T-helper 2 cell (primary cell): ENCODE data around the gene RNASEH1.

Source experiments
- DNase-seq, 5 experiments: peaks; one replicate each; pipeline versions ENCODE4 v3.0.0 to v3.0.0-alpha.2; 2012 to 2022
- total RNA-seq, 2 donors: gene quantifications; one replicate each; lab custom pipeline; 2026; lab: John Stamatoyannopoulos, UW

RNASEH1 gene, protein sequence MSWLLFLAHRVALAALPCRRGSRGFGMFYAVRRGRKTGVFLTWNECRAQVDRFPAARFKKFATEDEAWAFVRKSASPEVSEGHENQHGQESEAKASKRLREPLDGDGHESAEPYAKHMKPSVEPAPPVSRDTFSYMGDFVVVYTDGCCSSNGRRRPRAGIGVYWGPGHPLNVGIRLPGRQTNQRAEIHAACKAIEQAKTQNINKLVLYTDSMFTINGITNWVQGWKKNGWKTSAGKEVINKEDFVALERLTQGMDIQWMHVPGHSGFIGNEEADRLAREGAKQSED
- total RNA-seq = 25.9 to 27.5 reads per million in 2 donors

DNA sequence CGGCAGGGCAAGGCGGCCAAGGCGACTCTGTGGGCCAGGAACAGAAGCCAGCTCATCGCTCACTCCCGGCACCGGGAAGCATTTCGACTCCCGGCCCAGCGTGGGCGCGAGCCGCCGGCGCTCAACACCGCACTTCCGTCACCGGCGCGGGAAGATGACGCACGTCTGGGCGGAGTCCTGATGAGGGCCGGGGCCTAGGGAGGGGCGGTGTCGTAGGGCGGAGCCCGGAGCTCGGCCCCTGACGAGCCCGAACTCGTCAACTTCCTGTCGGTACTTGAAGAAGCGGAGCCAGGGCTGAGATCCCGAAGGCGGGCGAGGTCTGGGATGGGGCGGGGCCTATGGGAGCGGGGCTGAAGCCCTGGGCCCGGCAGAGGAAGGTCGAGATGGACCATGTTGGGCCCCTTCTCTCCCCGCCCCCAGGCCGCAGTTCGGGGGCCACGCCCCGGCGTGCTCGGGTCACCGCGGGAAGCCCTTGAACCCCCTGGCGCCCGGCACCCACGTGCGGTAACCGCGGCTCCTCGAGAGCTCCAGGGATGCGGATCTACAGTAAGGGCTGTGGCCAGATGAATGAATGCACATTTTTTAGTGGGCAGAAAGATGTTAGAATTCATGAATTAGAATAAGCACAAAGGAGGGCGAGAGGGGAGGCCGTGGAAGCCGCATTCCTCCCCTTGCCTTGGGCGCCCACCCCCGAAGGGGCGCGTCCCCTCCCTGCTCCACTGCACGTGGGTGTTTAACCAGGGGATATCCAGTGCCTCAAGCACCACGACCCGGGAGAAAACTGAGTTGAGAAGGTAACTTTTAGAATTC, at the start of gene RNASEH1:
RNASEH1 (minus strand) TSS at position 129 of the 810 bp plus-strand sequence; CDS start at position 56, 73 bp downstream.
- DNase-seq = peak; percentile 95 to 99 (median 97)

GRCh38 chr2:3606370-3607201, 48.5 kb upstream of the RNASEH1 start:
- no peak for DNase-seq

DNA sequence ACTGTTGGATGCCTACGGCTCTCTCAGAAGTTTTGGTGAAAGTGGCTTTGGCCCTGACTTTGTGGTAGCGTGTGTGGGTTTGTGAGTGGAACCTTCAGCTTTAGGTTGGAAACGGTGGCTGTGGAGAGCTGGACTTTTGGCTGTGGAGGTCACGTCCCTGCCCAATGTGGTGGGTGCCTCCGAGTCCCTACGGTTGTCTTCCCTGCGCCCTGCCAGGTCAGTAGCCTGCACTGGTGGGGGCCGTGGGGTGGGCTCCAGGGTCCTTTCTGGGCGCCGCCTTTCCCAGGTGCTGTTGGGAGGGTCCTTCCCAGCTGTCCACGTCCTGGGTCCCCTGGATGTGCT, 47.9 kb upstream of the RNASEH1 start:
- no peak for DNase-seq

GRCh38 chr2:3604991-3605961, 47.1 kb upstream of the RNASEH1 start:
- DNase-seq = peak in 4 of 5 experiments; percentile 13 to 32 (median 14)

GRCh38 chr2:3604207-3604877, 46.2 kb upstream of the RNASEH1 start:
- no peak for DNase-seq

- DNase-seq = no peak
Observed at GRCh38 chr2:3603536-3604206, 45.5 kb upstream of the RNASEH1 start.

DNA sequence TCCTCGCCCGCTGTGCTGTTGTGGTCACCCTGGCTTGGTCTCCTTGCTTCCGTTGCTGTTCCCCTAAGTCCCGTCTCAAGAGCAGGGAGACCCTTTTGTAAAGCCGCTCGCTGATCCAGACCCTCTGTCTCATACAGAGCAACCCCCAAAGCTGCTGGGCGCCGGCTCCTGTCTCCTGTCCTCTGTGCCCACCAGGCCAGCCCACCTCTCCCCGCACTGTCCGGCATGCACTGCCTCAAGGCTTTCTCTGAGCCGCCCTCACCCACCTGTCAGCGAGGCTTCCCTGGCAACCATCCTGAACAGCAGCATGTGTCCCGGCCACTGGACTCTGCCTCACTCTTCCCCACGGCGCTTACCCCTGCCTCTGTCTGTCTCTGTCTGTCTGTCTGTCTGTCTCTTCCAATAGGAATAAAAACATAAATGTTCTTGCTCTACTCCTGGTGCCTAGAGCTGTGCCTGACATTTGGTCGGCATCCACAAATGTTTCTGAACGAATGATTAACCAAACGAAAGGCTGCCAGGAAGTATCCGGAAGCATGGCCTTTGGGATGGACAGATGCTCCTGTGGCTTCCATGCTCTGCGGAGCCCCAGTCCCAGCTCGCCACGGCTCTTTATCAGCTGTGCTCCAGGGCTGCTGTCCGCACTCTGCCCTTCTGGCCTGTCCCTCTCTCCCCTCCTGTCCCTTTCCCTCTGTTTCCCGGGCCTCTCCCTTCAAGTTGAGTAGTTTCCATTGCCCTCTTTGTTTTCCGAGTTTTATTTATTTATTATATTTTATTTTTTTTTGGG, 44.6 kb upstream of the RNASEH1 start:
- DNase-seq = no peak

DNA sequence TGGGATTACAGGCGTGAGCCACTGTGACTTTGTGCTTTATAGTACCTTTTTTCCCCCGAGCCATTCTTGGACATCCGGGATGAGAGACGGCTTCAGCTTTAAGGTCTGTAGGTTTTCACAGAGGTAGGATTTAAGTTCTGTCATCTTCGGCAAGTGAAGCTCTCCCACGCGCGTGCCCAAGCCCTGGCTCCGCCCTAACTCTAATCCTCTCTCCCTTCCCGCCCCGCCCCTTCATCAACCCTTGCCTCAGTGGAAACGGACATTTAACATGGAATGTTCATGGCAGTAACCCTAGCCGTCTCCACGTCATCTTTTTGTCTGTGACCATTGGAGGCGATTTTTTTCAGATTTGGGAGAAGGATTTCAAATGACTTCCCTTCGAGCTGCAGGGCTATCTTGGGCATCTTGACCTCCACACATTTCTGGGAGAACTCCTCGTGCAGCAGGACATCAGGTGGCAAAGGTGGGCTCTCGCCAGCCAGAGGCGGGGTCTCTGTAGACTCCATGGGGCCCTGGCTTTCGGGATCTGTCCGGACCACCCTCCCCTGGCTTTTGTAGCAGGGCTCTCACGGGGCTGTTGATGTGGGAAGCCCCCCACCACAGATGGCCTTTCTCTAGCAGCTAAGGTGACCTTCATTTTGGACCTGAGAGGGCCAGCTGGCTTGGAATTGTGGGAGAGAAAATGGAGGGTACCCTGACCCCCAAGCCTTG, 43.6 kb upstream of the RNASEH1 start:
- no peak for DNase-seq

DNA sequence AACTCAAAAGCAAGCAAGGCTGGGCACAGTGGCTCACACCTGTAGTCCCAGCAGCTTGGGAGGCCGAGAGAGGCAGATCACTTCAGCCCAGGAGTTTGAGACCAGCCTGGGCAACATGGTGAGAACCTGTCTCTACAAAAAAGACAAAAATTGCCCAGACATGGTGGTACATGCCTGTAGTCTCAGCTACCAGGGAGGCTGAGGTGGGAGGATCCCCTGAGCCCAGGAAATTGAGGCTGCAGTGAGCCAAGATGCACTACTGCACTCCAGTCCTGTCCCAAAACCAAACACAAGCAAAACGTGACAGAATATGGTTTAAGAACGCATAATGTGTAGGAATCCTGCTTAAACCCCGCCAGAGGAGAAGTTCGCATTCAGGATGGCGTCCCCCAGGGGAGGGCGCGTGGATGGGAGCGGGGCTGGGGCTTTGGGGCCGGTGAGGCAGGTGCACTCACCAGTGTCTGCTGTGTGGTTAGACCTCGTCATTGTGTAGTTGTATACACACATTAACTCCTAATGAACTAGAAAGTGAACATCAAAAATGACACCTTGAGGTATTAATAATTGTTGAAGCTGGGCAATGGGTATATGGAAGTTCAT, 42.2 kb upstream of the RNASEH1 start:
- no peak for DNase-seq

DNA sequence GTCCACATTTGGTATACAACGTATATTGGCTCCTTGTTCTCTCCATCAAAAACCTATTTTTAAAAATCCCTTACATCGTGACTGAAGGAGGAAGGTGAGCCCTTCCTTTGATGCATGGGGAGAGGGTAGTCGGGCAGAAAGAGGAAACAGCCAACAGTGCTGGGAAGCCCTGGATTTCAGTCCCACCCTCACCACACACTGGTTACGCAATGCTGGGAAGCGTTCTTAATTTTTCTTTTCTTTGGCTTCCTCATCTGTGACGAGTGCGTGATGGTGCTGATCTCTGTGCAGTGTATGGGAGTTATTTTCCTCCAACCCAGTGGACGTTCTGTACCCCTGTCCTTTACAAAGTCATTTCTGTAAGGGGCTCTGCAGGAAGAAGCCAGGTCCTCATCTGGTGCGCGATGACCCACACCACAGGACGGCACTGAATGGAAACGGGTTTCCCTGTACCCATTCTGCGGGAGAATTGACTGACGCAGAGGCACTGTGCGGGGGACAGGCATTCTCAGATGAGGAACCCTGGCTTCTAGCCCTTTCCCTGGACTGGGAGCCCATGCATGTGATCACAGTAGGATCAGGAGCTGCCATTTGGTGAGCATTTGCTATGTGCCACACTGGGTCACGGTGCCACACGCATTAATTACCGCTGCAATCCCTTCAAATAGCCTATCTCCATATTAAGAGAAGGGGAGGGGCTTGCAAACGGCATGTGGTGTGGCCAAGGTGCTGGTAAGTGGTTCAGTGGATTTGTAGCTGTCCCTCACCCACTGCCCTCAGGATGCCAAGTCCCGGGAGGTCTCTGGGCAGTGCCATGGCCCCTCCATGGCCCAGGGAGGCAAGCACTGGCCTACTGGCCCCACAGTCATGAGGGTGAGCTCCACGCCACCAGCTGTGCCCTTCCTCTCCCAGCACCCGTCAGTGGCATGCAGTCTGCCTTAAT, 41.0 kb upstream of the RNASEH1 start:
- DNase-seq = no peak

- DNase-seq = no peak
Observed at GRCh38 chr2:3598197-3598910, 40.2 kb upstream of the RNASEH1 start.

GRCh38 chr2:3597567-3597966, 39.4 kb upstream of the RNASEH1 start:
- no peak for DNase-seq

- DNase-seq = no peak
Observed at GRCh38 chr2:3596901-3597417, 38.8 kb upstream of the RNASEH1 start.

- DNase-seq = peak in 2 of 5 experiments; percentile 45 to 50
Observed at GRCh38 chr2:3595985-3596384, 37.9 kb upstream of the RNASEH1 start.

- DNase-seq = no peak
Observed at GRCh38 chr2:3595404-3595803, 37.3 kb upstream of the RNASEH1 start.

- no peak for DNase-seq
Observed at GRCh38 chr2:3594493-3595281, 36.6 kb upstream of the RNASEH1 start, which contains the start of gene COLEC11. COLEC11 (plus strand) TSS chr2:3595112; CDS start chr2:3604341, 9,229 bp downstream.
